ENCODE measurements around the gene C17orf100. TPM values are rescaled to one million over a fixed set of nuclear protein-coding genes. Genes with fewer than 3 reads are reported as not detected.

The C17orf100 gene
- total and polyA plus RNA-seq, 9 of the 15 experiments (the other 6 are each of a cell fraction or from before 2014, with no cell fraction given): 0.04 to 1.7 (median 0.43) TPM

GRCh38 chr17:6651354-6651918, at the start of gene C17orf100, which contains the start of gene MED31 (continued):
- TF ChIP-seq FOXJ3 (CRISPR knock-in tag; IDR thresholded peaks at IDR 0.05) (peak; percentile 71), ZNF253 (CRISPR knock-in tag; conservative IDR thresholded peaks at IDR 0.05) (no peak), RFX1 (IDR thresholded peaks at IDR 0.05) (peak; percentile 93), NRF1 (conservative IDR thresholded peaks at IDR 0.05 in 1 of 2, IDR thresholded peaks at IDR 0.05 in 1 of 2) (peak; percentile 70 to 75), NFIX (CRISPR knock-in tag; IDR thresholded peaks at IDR 0.05; ENCODE audit: low read depth) (no peak), TAF9B (IDR thresholded peaks at IDR 0.05; ENCODE audit: partially characterized antibody) (peak; percentile 18), GTF2B (IDR thresholded peaks at IDR 0.05; ENCODE audit: extremely low read depth, insufficient read length) (no peak), MAZ (CRISPR knock-in tag; conservative IDR thresholded peaks at IDR 0.05 in 1 of 2, IDR thresholded peaks at IDR 0.05 in 1 of 2) (peak; percentile 33 to 72; a peak in 2 of 4 replicates), SRSF3 (IDR thresholded peaks at IDR 0.05; ENCODE audit: insufficient read depth, low read length) (no peak), HDAC8 (tag; IDR thresholded peaks at IDR 0.05) (no peak), RCOR1 (IDR thresholded peaks at IDR 0.05; ENCODE audit: borderline replicate concordance in 1 of 2, low read depth in 2 of 2, low read length in 2 of 2) (0 out of 4 replicates have a peak, but pooled peaks of 1 of the 2 experiments have one; percentile 11), TBP (optimal IDR thresholded peaks at IDR 0.05; ENCODE audit: low read depth, low read length) (peak; percentile 41), ZBTB5 (IDR thresholded peaks at IDR 0.05) (no peak), KDM1A (IDR thresholded peaks at IDR 0.05) (no peak), SLC30A9 (CRISPR knock-in tag; IDR thresholded peaks at IDR 0.05) (no peak), ZBTB40 (IDR thresholded peaks at IDR 0.05) (peak; percentile 92), ZBTB40 (CRISPR knock-in tag; IDR thresholded peaks at IDR 0.05) (no peak)

Measured in K562 (cell line).